GM13976 (cell line): Measurements from ENCODE around the gene GLS2.

Source experiments
- DNase-seq: peaks from one replicate; pipeline ENCODE4 v3.0.0; 2012; ENCODE audit warnings: low spot score
- CTCF ChIP-seq: IDR thresholded peaks from 2 replicates; pipeline ENCODE4 v1.5.1; 2012; ENCODE audit warnings: borderline replicate concordance, mild to moderate bottlenecking; ENCODE audit not compliant: insufficient read depth; ENCODE audit errors: extremely low read depth, missing control alignments, control extremely low read depth
- in situ Hi-C: fragments of 300-500 bp; cut with MboI; formaldehyde crosslinking; loops from one replicate; pipeline ENCODE4 v1.12.0; 2022; ENCODE audit warnings: low sequenced_read_pairs, mixed read lengths, inconsistent platforms; ENCODE audit not compliant: unreplicated experiment

The GLS2 gene

GRCh38 chr12:56486694-56487093 is 1.3 kb downstream of the GLS2 start:
- no peak for TF ChIP-seq CTCF

GRCh38 chr12:56484566-56484965 is 3.4 kb downstream of the GLS2 start:
- no peak for TF ChIP-seq CTCF
- DNase-seq, result no peak
- in situ Hi-C loops, result no loop called here

More at GRCh38 chr12:56486694-56487093, 1.3 kb downstream of the GLS2 start:
- in situ Hi-C loops, result no loop called here
- DNase-seq, result no peak

GRCh38 chr12:56479625-56480024 is 8.3 kb downstream of the GLS2 start:
- no peak for DNase-seq
- TF ChIP-seq CTCF, result no peak
- in situ Hi-C loops, result no loop called here

- in situ Hi-C loops, result no loop called here
- DNase-seq, result no peak
- no peak for TF ChIP-seq CTCF
Measured at GRCh38 chr12:56477521-56478225, 10.3 kb downstream of the GLS2 start.

- no peak for TF ChIP-seq CTCF
- in situ Hi-C loops, result no loop called here
- DNase-seq, result no peak
Measured at GRCh38 chr12:56476972-56477432, 11.0 kb downstream of the GLS2 start.

- TF ChIP-seq CTCF, result no peak
- in situ Hi-C loops, result no loop called here
Measured at GRCh38 chr12:56476143-56476542, 11.8 kb downstream of the GLS2 start.

GRCh38 chr12:56474389-56474788 is 13.6 kb downstream of the GLS2 start:
- in situ Hi-C loops, result loop anchor here (25.0 kb wide), 1 partner anchor 262 kb away; the partner anchor contains the start of genes NABP2 and RNF41
- no peak for DNase-seq

More at GRCh38 chr12:56476143-56476542, 11.8 kb downstream of the GLS2 start:
- DNase-seq, result no peak

More at GRCh38 chr12:56474389-56474788, 13.6 kb downstream of the GLS2 start:
- no peak for TF ChIP-seq CTCF
